ENCODE data around the gene USP36. TPM values are rescaled to one million over a fixed set of nuclear protein-coding genes. Genes with fewer than 3 reads are reported as not detected.
A peak's percentile ranks its signal among the peaks of the same experiment; 100 is the strongest.

The USP36 gene
- total RNA-seq, 2 donors from 2014 or later = 57.1 to 62.5 TPM

GRCh38 chr17:78876094-78876597 lies 35.5 kb upstream of the USP36 start:
- H3K27ac Mint-ChIP-seq = peak overlapping the region; percentile 48
- no peak overlapping the region for H3K9ac ChIP-seq (ENCODE audit: extremely low read depth, low read length, poor library complexity, severe bottlenecking)

GRCh38 chr17:78875363-78876093 lies 34.9 kb upstream of the USP36 start:
- peaks cover 23% of the 10 kb centered on the region for H3K36me3 Mint-ChIP-seq (ENCODE audit: low read depth)
- Histone ChIP-seq H3K9ac (ENCODE audit: extremely low read depth, low read length, poor library complexity, severe bottlenecking) (no peak overlapping the region), H3K9me3 (ENCODE audit: control insufficient read depth, low read length) (no peaks in the 10 kb centered on the region), H3K4me3 (ENCODE audit: low read length) (no peak overlapping the region), H3K27ac (ENCODE audit: low read depth, low read length) (peak overlapping the region; percentile 38), H3K27me3 (ENCODE audit: control insufficient read depth, insufficient read depth, low read length, poor library complexity, severe bottlenecking) (no peaks in the 10 kb centered on the region), H3K36me3 (ENCODE audit: control insufficient read depth, insufficient read depth, low read length) (peaks cover 14% of the 10 kb centered on the region), H3K4me1 (ENCODE audit: control insufficient read depth, insufficient read depth, low read length) (no peaks in the 10 kb centered on the region)
- no peak overlapping the region for H3K4me3 Mint-ChIP-seq
- WGBS, 2 experiments (ENCODE audit: insufficient coverage in 1 of 2, insufficient read length in 1 of 2) = 89 to 94% methylated on average over 3 to 9 of the region's 9 CpGs
- no peaks in the 10 kb centered on the region for H3K27me3 Mint-ChIP-seq (ENCODE audit: insufficient read depth)
- peak; percentile 53 for DNase-seq
- H3K27ac Mint-ChIP-seq = peak overlapping the region; percentile 48
- TF ChIP-seq CTCF (conservative IDR thresholded peaks at IDR 0.05) = no peak
- no peaks in the 10 kb centered on the region for H3K9me3 Mint-ChIP-seq
- peaks cover 7% of the 10 kb centered on the region for H3K4me1 Mint-ChIP-seq

More at GRCh38 chr17:78876094-78876597, 35.5 kb upstream of the USP36 start:
- Mint-ChIP-seq H3K4me1 (peaks cover 7% of the 10 kb centered on the region), H3K36me3 (ENCODE audit: low read depth) (peaks cover 18% of the 10 kb centered on the region), H3K9me3 (no peaks in the 10 kb centered on the region), H3K27me3 (ENCODE audit: insufficient read depth) (no peaks in the 10 kb centered on the region), H3K4me3 (no peak overlapping the region)
- H3K27me3 ChIP-seq (ENCODE audit: control insufficient read depth, insufficient read depth, low read length, poor library complexity, severe bottlenecking) = no peaks in the 10 kb centered on the region
- 90 to 91% methylated on average over 6 to 7 of the region's 7 CpGs for WGBS, 2 experiments (ENCODE audit: insufficient coverage in 1 of 2, insufficient read length in 1 of 2)
- no peak for DNase-seq
- peaks cover 9% of the 10 kb centered on the region for H3K36me3 ChIP-seq (ENCODE audit: control insufficient read depth, insufficient read depth, low read length)
- TF ChIP-seq CTCF (conservative IDR thresholded peaks at IDR 0.05) = no peak
- H3K27ac ChIP-seq (ENCODE audit: low read depth, low read length) = no peak overlapping the region
- H3K4me3 ChIP-seq (ENCODE audit: low read length) = no peak overlapping the region
- no peaks in the 10 kb centered on the region for H3K4me1 ChIP-seq (ENCODE audit: control insufficient read depth, insufficient read depth, low read length)
- H3K9me3 ChIP-seq (ENCODE audit: control insufficient read depth, low read length) = no peaks in the 10 kb centered on the region

GRCh38 chr17:78873519-78874340 lies 33.1 kb upstream of the USP36 start:
- 91 to 92% methylated on average over 13 to 21 of the region's 21 CpGs for WGBS, 2 experiments (ENCODE audit: insufficient coverage in 1 of 2, insufficient read length in 1 of 2)
- Mint-ChIP-seq H3K36me3 (ENCODE audit: low read depth) (peaks cover 38% of the 10 kb centered on the region), H3K27ac (peak overlapping the region; percentile 36), H3K4me3 (no peak overlapping the region), H3K27me3 (ENCODE audit: insufficient read depth) (no peaks in the 10 kb centered on the region), H3K4me1 (peaks cover 6% of the 10 kb centered on the region), H3K9me3 (no peaks in the 10 kb centered on the region)
- Histone ChIP-seq H3K36me3 (ENCODE audit: control insufficient read depth, insufficient read depth, low read length) (peaks cover 14% of the 10 kb centered on the region), H3K27me3 (ENCODE audit: control insufficient read depth, insufficient read depth, low read length, poor library complexity, severe bottlenecking) (no peaks in the 10 kb centered on the region), H3K9me3 (ENCODE audit: control insufficient read depth, low read length) (no peaks in the 10 kb centered on the region), H3K9ac (ENCODE audit: extremely low read depth, low read length, poor library complexity, severe bottlenecking) (no peak overlapping the region), H3K4me1 (ENCODE audit: control insufficient read depth, insufficient read depth, low read length) (no peaks in the 10 kb centered on the region), H3K27ac (ENCODE audit: low read depth, low read length) (no peak overlapping the region), H3K4me3 (ENCODE audit: low read length) (no peak overlapping the region)
- no peak for DNase-seq
- TF ChIP-seq CTCF (conservative IDR thresholded peaks at IDR 0.05) = no peak
